Tibial nerve (tissue), 4 donors: ENCODE results near the gene ELMOD1.

ENCODE experiments used
- CTCF ChIP-seq, 5 experiments: fragments of 200-600 bp in 3 of 5; fragments of 450-650 bp in 2 of 5; sonication (generic) in 3 of 5; IDR thresholded peaks; one replicate each; pipeline ENCODE4 v1.5.1; 2016 to 2019; ENCODE audit warnings: antibody characterized with exemption in 5 of 5, mild to moderate bottlenecking in 3 of 5, moderate library complexity in 2 of 5
- EP300 ChIP-seq, 2 donors: sonication (generic); formaldehyde crosslinking; IDR thresholded peaks; one replicate each; pipeline ENCODE4 v1.6.1; 2017; ENCODE audit warnings: antibody characterized with exemption in 2 of 2, mild to moderate bottlenecking in 1 of 2
- POLR2A ChIP-seq, 2 donors: fragments of 450-650 bp; IDR thresholded peaks; one replicate each; pipeline ENCODE4 v1.6.1; 2017; ENCODE audit warnings: antibody characterized with exemption in 2 of 2, mild to moderate bottlenecking in 2 of 2, moderate library complexity in 2 of 2

- TF ChIP-seq POLR2A (IDR thresholded peaks at IDR 0.05) (no peak), EP300 (IDR thresholded peaks at IDR 0.05) (no peak), CTCF (IDR thresholded peaks at IDR 0.05) (no peak)
Observed at GRCh38 chr11:107608809-107609208, 17.9 kb downstream of the ELMOD1 start.
